CD4-positive, alpha-beta T cell treated with Interleukin-6 at 100 ng/mL for 8 hours (primary cell): ENCODE measurements around the gene OR51B2.

ENCODE experiments used
- DNase-seq: peaks from one replicate; pipeline ENCODE4 v3.0.0-alpha.2; 2020; ENCODE audit warnings: mixed read lengths, low spot score

OR51B2 gene

DNA sequence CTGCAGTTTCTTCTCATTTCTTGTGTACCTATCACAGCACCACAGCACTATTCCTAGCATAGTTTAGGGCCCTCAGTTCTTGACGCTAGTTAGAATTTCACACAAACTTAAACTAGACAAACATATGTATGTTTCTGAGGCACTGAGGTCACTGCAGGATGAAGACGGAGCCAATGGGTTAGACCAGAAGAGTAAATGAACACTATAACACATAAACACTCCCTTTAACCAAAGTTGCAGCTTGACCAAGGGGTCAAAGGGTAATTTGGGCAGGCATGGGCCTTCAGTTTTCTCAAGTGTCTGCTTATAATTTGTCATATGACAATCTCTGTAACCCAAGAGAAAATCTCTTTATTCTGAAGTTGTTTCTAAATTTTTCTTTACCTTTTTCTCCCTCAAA lies 41.5 kb downstream of the OR51B2 start:
- DNase-seq = no peak

DNA sequence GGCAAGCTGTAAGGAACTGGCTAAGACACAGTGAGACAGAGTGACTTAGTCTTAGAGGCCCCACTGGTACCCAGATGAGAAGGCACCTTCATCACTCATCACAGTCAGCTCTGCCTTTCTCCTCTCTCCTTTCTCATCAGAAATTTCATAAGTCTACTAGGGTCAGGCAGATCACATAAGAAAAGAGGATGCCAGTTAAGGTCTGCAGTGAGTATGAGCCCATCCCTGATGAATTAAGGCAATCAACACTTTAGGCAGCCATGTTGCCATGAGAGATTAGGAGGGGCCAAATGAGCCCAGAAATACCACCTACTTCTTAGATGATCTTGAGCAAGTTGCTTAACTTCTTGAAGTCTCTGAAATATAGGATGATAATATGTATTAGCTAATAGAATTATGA lies 42.5 kb downstream of the OR51B2 start:
- no peak for DNase-seq

DNA sequence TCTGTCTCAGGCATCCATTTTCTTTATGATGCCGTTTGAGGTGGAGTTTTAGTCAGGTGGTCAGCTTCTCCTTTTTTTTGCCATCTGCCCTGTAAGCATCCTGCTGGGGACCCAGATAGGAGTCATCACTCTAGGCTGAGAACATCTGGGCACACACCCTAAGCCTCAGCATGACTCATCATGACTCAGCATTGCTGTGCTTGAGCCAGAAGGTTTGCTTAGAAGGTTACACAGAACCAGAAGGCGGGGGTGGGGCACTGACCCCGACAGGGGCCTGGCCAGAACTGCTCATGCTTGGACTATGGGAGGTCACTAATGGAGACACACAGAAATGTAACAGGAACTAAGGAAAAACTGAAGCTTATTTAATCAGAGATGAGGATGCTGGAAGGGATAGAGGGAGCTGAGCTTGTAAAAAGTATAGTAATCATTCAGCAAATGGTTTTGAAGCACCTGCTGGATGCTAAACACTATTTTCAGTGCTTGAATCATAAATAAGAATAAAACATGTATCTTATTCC lies 43.5 kb downstream of the OR51B2 start:
- DNase-seq = no peak

DNA sequence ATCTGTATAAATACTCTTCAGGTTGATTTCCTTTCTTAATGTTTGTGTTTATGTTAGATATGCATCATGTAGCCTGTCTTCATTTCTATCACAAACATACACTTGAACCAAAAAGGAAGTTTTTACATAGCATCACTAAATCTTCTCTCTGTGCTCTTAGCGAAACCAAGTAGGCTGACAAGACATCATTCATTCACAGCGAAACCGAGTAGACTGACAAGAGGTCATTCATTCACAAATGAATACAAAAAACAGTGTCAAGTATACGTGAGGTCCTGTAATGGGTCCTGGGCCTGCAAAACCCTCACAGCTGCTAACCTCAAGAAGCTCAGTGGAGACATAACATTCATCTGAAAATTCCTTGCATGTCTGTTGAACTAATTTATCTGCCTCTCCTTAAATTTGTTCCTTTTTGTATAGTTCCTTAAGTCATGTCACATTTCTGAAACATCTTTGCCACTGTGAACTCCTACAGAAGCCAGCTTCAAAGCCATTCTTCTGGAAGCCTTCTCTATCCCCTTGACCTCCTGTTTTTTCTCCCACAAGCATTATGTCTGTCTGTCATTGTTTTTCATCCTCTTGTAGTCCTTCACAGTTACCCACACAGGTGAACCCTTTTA lies 44.5 kb downstream of the OR51B2 start:
- DNase-seq = no peak

DNA sequence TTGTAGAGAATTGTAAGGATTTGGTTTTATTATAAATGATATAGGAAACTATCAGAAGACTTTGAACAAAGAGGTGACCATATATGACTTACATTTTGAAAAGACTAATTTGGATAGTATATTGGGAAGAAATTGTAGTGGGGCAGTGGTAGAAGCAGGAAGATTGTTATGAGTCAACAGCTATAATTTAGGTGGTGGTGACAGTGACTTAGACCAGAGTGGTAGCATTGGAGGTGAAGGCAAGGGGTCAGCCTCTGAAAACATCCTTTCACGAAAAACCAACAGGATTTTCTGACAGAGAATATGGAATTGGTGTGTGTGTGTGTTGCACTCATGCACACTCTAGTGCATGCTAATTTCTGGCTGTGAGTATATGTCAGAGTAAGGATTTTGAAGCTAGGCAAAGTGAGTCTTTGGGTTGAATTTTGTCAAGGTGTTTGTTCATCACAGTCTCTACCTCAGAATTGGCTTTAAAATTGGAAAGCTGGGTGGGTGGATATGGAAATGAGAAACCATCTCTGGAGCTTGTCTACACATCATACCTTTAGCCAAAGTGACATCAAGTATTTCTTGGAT lies 46.2 kb downstream of the OR51B2 start:
- DNase-seq = no peak

DNA sequence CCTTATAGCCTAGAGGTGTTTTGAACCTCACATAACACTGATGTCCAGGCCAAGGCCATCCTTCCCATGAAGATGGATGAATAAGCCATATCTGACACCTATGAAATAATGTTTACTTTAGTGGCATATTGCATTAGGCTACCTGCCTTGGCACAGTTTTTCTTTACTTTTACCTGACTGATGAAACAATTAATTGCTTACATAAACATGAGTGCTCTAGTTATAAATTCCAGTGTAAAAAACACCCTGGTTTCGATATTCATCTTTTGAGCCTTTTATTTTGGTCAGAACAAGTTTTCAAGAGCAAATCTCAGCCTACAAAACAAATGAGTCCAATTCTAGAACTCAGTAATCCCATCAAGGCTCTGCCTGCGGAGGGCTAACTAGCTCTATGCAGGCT lies 47.4 kb downstream of the OR51B2 start:
- DNase-seq = no peak

DNA sequence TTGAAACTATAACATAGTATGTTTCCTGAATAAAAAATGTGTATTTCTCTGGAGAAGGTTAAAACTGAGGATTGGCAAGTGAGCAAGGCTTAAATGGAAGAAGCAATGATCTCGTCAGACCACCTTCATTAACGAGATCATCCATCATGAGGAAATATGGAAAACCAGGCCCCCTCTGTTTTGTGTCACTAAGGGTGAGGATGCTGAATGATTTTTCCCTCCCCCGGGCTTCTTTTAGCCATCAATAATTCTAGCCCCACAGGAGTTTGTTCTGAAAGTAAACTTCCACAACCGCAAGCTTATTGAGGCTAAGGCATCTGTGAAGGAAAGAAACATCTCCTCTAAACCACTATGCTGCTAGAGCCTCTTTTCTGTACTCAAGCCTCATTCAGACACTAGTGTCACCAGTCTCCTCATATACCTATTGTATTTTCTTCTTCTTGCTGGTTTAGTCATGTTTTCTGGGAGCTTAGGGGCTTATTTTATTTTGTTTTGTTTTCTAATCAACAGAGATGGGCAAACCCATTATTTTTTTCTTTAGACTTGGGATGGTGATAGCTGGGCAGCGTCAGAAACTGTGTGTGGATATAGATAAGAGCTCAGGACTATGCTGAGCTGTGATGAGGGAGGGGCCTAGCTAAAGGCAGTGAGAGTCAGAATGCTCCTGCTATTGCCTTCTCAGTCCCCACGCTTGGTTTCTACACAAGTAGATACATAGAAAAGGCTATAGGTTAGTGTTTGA lies 48.6 kb downstream of the OR51B2 start:
- DNase-seq = no peak

DNA sequence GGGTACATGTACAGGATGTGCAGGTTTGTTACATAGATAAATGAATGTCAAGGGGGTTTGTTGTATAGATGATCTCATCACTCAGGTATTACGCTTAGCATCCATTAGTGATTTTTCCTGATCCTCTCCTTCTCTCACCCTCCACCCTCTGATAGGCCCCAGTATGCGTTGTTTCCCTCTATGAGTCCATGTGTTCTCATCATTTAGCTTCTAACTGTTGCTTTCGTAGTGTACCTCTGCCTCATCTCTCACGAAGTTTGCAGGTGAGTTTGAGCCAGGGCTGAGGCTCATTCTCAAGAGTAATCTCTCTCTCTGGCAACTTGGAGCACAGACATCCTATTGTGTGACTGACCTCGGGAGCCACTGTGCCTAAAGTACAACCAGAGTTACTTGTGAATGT lies 49.7 kb downstream of the OR51B2 start:
- no peak for DNase-seq
